WTC11 (cell line): ENCODE data around the gene TPBG. TPM values are rescaled to one million over a fixed set of nuclear protein-coding genes. Genes with fewer than 3 reads are reported as not detected.

Experiments used
- ATAC-seq: fragments of 200-7000 bp; cut with Tn5 transposase; 2 replicates; pipeline ENCODE4 v1.10.0; 2021; ENCODE audit warnings: mild to moderate bottlenecking, moderate library complexity
- CTCF ChIA-PET: fragments of 300-600 bp; sonication (Branson Sonifier 250); formaldehyde crosslinking; loops from one replicate; lab custom pipeline; 2021; ENCODE audit warnings: antibody characterized with exemption; lab: Charles Lee
- POLR2A ChIA-PET: fragments of 350-600 bp; sonication (Branson Sonifier 250); formaldehyde crosslinking; loops from one replicate; lab custom pipeline; 2021; ENCODE audit warnings: antibody characterized with exemption; lab: Charles Lee
- DNase-seq: peaks from one replicate; pipeline ENCODE4 v3.0.0; 2021; ENCODE audit warnings: low spot score
- H3K27ac Mint-ChIP-seq: 2 replicates; pipeline ENCODE4 v1.8.0; 2021; ENCODE audit warnings: mixed read lengths
- H3K27me3 Mint-ChIP-seq: 2 replicates; pipeline ENCODE4 v1.8.0; 2021; ENCODE audit warnings: low read depth, mild to moderate bottlenecking, moderate library complexity, mixed read lengths
- H3K36me3 Mint-ChIP-seq: 2 replicates; pipeline ENCODE4 v1.8.0; 2021; ENCODE audit warnings: mixed read lengths
- H3K4me1 Mint-ChIP-seq: 2 replicates; pipeline ENCODE4 v1.8.0; 2022; ENCODE audit warnings: mixed read lengths
- H3K4me3 Mint-ChIP-seq: 2 replicates; pipeline ENCODE4 v1.8.0; 2021; ENCODE audit warnings: mild to moderate bottlenecking, moderate library complexity, mixed read lengths
- H3K9me3 Mint-ChIP-seq: 2 replicates; pipeline ENCODE4 v1.8.0; 2021; ENCODE audit warnings: mixed read lengths
- ATF1 ChIP-seq: sonication (generic); formaldehyde crosslinking; IDR thresholded peaks from 2 replicates; pipeline ENCODE4 v1.8.1; 2023; ENCODE audit warnings: mild to moderate bottlenecking, moderate library complexity, missing genetic modification reagents
- CREB1 ChIP-seq: sonication (generic); formaldehyde crosslinking; IDR thresholded peaks from 2 replicates; pipeline ENCODE4 v1.8.0; 2023; ENCODE audit warnings: mild to moderate bottlenecking, missing genetic modification reagents
- EMX1 ChIP-seq: fragments of 250-450 bp; sonication (Bioruptor Pico); IDR thresholded peaks from 2 replicates; pipeline ENCODE4 v1.8.0; 2021; ENCODE audit warnings: mild to moderate bottlenecking
- ESRRA ChIP-seq: sonication (generic); formaldehyde crosslinking; IDR thresholded peaks from 2 replicates; pipeline ENCODE4 v1.8.1; 2022; ENCODE audit warnings: mild to moderate bottlenecking, missing genetic modification reagents, borderline replicate concordance
- FOXK1 ChIP-seq: sonication (generic); formaldehyde crosslinking; IDR thresholded peaks from 2 replicates; pipeline ENCODE4 v1.8.0; 2022; ENCODE audit warnings: mild to moderate bottlenecking, moderate library complexity, missing genetic modification reagents
- NFYB ChIP-seq: sonication (generic); formaldehyde crosslinking; conservative IDR thresholded peaks from 2 replicates; pipeline ENCODE4 v1.8.0; 2022; ENCODE audit warnings: low read depth, missing genetic modification reagents
- OVOL2 ChIP-seq: fragments of 250-450 bp; sonication (Bioruptor Pico); IDR thresholded peaks from 2 replicates; pipeline ENCODE4 v1.9.0; 2021; ENCODE audit warnings: mild to moderate bottlenecking, borderline replicate concordance
- RORB ChIP-seq: fragments of 250-450 bp; sonication (Bioruptor Pico); IDR thresholded peaks from 2 replicates; pipeline ENCODE4 v1.9.0; 2021; ENCODE audit warnings: mild to moderate bottlenecking
- SMAD3 ChIP-seq: sonication (generic); formaldehyde crosslinking; IDR thresholded peaks from 2 replicates; pipeline ENCODE4 v1.8.0; 2022; ENCODE audit warnings: missing genetic modification reagents, mild to moderate bottlenecking, borderline replicate concordance
- SOX15 ChIP-seq: fragments of 250-450 bp; sonication (Bioruptor Pico); IDR thresholded peaks from 2 replicates; pipeline ENCODE4 v1.9.0; 2021; ENCODE audit warnings: mild to moderate bottlenecking
- TEAD1 ChIP-seq: sonication (generic); formaldehyde crosslinking; IDR thresholded peaks from 2 replicates; pipeline ENCODE4 v1.8.0; 2022; ENCODE audit warnings: mild to moderate bottlenecking, missing genetic modification reagents
- ZNF232 ChIP-seq: sonication (generic); formaldehyde crosslinking; IDR thresholded peaks from 2 replicates; pipeline ENCODE4 v1.8.0; 2022; ENCODE audit warnings: mild to moderate bottlenecking, missing genetic modification reagents
- ZNF317 ChIP-seq: sonication (generic); formaldehyde crosslinking; IDR thresholded peaks from 2 replicates; pipeline ENCODE4 v1.8.1; 2023; ENCODE audit warnings: low read depth, mild to moderate bottlenecking, moderate library complexity, missing genetic modification reagents, borderline replicate concordance
- ZNF396 ChIP-seq: fragments of 250-450 bp; sonication (Bioruptor Pico); IDR thresholded peaks from 2 replicates; pipeline ENCODE4 v1.8.0; 2021; ENCODE audit warnings: mild to moderate bottlenecking, moderate library complexity, borderline replicate concordance
- ZNF416 ChIP-seq: fragments of 250-450 bp; sonication (Bioruptor Pico); IDR thresholded peaks from 2 replicates; pipeline ENCODE4 v1.9.0; 2021; ENCODE audit warnings: mild to moderate bottlenecking, inconsistent platforms
- total RNA-seq: library from RNA; stranded (reverse); gene quantifications from 3 replicates; pipeline ENCODE4 v1.2.3, GENCODE V29; 2021
- TF ChIP-seq, protein P1 (sequence below): sonication (generic); formaldehyde crosslinking; IDR thresholded peaks from 2 replicates; pipeline ENCODE4 v1.8.1; 2022; ENCODE audit warnings: low read depth, missing genetic modification reagents, borderline replicate concordance
- TF ChIP-seq, protein P2 (sequence below): sonication (generic); formaldehyde crosslinking; IDR thresholded peaks from 2 replicates; pipeline ENCODE4 v1.8.0; 2022; ENCODE audit warnings: mild to moderate bottlenecking, missing genetic modification reagents
- TF ChIP-seq, protein P3 (sequence below): fragments of 250-450 bp; sonication (Bioruptor Pico); IDR thresholded peaks from 2 replicates; pipeline ENCODE4 v1.9.0; 2021; ENCODE audit warnings: moderate library complexity, mild to moderate bottlenecking, inconsistent platforms, borderline replicate concordance
- TF ChIP-seq, protein P4 (sequence below): sonication (generic); formaldehyde crosslinking; IDR thresholded peaks from 2 replicates; pipeline ENCODE4 v1.8.0; 2022; ENCODE audit warnings: mild to moderate bottlenecking, missing genetic modification reagents
- TF ChIP-seq, protein P5 (sequence below): fragments of 250-450 bp; sonication (Bioruptor Pico); IDR thresholded peaks from 2 replicates; pipeline ENCODE4 v1.9.0; 2021; ENCODE audit warnings: mild to moderate bottlenecking
- TF ChIP-seq, protein P6 (sequence below): fragments of 200-600 bp; IDR thresholded peaks from 2 replicates; pipeline ENCODE4 v1.8.0; 2022; ENCODE audit warnings: antibody characterized with exemption
- TF ChIP-seq, protein P7 (sequence below): fragments of 250-450 bp; sonication (Bioruptor Pico); IDR thresholded peaks from 2 replicates; pipeline ENCODE4 v1.8.0; 2021; ENCODE audit warnings: mild to moderate bottlenecking

TPBG gene
- total RNA-seq, 1 experiment from 2014 or later = 35.3 TPM

DNA sequence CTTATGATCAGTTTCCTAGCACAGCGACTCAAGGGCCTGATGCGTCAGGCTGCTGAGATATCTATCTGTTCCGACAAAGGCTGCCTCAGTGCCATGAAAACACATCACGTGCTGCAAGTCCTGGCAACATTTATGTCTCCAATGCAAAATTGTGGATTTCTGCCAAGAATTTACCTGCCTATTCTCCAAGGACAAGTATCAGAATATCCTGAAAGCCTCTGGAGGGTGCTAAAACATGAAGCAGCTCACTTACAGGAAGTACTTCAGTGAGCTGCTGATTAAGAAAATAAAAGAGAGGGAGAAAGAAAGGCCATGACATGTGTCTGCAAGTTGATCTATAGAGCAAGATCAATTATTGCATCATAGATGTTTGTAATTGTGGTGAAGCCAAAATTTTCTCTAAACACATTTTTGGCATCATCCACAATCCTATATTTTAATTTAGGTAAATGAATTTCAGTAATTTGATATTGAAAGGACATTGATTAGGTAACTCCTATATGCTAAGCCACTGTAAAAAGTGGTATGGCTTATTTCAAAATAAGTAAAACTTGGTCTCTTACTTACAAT is 25.8 kb upstream of the TPBG start:
- H3K27me3 Mint-ChIP-seq = no peaks in the 10 kb centered on the region; the same call in 1 of the 2 replicates
- no peak overlapping the region for H3K4me3 Mint-ChIP-seq
- POLR2A ChIA-PET = no interaction called here
- CTCF ChIA-PET = interaction anchor here (1.4 kb wide), 1 partner anchor 10 kb away, joined by 3 read pairs; no protein-coding TSS in a partner anchor
- peaks cover 30% of the 10 kb centered on the region for H3K9me3 Mint-ChIP-seq
- peaks cover 4% of the 10 kb centered on the region for H3K4me1 Mint-ChIP-seq
- ATAC-seq (peak; percentile 56; the same call in 1 of the 2 replicates), DNase-seq (no peak)
- TF ChIP-seq, protein P1, sequence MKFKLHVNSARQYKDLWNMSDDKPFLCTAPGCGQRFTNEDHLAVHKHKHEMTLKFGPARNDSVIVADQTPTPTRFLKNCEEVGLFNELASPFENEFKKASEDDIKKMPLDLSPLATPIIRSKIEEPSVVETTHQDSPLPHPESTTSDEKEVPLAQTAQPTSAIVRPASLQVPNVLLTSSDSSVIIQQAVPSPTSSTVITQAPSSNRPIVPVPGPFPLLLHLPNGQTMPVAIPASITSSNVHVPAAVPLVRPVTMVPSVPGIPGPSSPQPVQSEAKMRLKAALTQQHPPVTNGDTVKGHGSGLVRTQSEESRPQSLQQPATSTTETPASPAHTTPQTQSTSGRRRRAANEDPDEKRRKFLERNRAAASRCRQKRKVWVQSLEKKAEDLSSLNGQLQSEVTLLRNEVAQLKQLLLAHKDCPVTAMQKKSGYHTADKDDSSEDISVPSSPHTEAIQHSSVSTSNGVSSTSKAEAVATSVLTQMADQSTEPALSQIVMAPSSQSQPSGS = no peak
- TF ChIP-seq, protein P2, sequence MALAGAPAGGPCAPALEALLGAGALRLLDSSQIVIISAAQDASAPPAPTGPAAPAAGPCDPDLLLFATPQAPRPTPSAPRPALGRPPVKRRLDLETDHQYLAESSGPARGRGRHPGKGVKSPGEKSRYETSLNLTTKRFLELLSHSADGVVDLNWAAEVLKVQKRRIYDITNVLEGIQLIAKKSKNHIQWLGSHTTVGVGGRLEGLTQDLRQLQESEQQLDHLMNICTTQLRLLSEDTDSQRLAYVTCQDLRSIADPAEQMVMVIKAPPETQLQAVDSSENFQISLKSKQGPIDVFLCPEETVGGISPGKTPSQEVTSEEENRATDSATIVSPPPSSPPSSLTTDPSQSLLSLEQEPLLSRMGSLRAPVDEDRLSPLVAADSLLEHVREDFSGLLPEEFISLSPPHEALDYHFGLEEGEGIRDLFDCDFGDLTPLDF (CRISPR knock-in tag) = no peak
- TF ChIP-seq OVOL2 (CRISPR knock-in tag) (no peak), ZNF396 (no peak), CREB1 (CRISPR knock-in tag) (no peak), ESRRA (CRISPR knock-in tag) (no peak), ATF1 (CRISPR knock-in tag) (no peak), RORB (CRISPR knock-in tag) (no peak), ZNF416 (CRISPR knock-in tag) (no peak), EMX1 (CRISPR knock-in tag) (no peak), ZNF232 (CRISPR knock-in tag) (no peak), SOX15 (CRISPR knock-in tag) (no peak), SMAD3 (CRISPR knock-in tag) (no peak), TEAD1 (CRISPR knock-in tag) (no peak)
- TF ChIP-seq, protein P3, sequence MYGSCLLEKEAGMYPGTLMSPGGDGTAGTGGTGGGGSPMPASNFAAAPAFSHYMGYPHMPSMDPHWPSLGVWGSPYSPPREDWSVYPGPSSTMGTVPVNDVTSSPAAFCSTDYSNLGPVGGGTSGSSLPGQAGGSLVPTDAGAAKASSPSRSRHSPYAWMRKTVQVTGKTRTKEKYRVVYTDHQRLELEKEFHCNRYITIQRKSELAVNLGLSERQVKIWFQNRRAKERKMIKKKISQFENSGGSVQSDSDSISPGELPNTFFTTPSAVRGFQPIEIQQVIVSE (CRISPR knock-in tag) = no peak
- TF ChIP-seq, protein P4, sequence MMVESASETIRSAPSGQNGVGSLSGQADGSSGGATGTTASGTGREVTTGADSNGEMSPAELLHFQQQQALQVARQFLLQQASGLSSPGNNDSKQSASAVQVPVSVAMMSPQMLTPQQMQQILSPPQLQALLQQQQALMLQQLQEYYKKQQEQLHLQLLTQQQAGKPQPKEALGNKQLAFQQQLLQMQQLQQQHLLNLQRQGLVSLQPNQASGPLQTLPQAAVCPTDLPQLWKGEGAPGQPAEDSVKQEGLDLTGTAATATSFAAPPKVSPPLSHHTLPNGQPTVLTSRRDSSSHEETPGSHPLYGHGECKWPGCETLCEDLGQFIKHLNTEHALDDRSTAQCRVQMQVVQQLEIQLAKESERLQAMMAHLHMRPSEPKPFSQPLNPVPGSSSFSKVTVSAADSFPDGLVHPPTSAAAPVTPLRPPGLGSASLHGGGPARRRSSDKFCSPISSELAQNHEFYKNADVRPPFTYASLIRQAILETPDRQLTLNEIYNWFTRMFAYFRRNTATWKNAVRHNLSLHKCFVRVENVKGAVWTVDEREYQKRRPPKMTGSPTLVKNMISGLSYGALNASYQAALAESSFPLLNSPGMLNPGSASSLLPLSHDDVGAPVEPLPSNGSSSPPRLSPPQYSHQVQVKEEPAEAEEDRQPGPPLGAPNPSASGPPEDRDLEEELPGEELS = no peak
- TF ChIP-seq, protein P5, sequence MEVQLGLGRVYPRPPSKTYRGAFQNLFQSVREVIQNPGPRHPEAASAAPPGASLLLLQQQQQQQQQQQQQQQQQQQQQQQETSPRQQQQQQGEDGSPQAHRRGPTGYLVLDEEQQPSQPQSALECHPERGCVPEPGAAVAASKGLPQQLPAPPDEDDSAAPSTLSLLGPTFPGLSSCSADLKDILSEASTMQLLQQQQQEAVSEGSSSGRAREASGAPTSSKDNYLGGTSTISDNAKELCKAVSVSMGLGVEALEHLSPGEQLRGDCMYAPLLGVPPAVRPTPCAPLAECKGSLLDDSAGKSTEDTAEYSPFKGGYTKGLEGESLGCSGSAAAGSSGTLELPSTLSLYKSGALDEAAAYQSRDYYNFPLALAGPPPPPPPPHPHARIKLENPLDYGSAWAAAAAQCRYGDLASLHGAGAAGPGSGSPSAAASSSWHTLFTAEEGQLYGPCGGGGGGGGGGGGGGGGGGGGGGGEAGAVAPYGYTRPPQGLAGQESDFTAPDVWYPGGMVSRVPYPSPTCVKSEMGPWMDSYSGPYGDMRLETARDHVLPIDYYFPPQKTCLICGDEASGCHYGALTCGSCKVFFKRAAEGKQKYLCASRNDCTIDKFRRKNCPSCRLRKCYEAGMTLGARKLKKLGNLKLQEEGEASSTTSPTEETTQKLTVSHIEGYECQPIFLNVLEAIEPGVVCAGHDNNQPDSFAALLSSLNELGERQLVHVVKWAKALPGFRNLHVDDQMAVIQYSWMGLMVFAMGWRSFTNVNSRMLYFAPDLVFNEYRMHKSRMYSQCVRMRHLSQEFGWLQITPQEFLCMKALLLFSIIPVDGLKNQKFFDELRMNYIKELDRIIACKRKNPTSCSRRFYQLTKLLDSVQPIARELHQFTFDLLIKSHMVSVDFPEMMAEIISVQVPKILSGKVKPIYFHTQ (CRISPR knock-in tag) = no peak
- no peak overlapping the region for H3K27ac Mint-ChIP-seq
- H3K36me3 Mint-ChIP-seq = peaks cover 21% of the 10 kb centered on the region

DNA sequence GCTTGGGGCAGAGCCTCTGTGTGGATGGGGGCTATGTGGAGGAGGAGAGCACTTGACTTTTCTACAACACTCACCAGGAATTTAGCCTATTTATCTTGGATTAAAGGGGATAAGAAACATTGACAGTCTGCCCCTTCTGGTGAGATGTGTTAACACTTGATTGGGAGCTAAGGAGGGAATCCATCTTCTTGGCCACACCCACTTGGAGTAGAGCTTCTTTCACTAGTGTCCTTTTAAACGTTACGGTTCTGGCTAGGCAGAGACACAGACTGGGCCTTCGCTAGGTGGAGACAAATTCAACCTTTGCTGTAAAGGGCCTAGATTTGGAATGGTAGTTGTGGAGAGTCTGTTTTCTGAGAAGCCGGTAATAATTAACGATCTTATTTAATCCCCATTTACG is 15.5 kb upstream of the TPBG start:
- no peak for DNase-seq
- peak; percentile 99 for ATAC-seq
- CTCF ChIA-PET = interaction anchor here (0.6 to 1.5 kb wide), 14 partner anchors 9 to 719 kb away, joined by 3 to 16 read pairs (median 3); partner anchors contain the start of genes DOP1A, TPBG and UBE3D
- Mint-ChIP-seq H3K36me3 (0 out of 2 replicates have a peak, but pooled peaks cover 3% of the 10 kb centered on the region), H3K27me3 (no peaks in the 10 kb centered on the region), H3K9me3 (peaks cover 21% of the 10 kb centered on the region), H3K4me1 (no peaks in the 10 kb centered on the region), H3K4me3 (no peak overlapping the region)
- POLR2A ChIA-PET = no interaction called here
- TF ChIP-seq, protein P6, sequence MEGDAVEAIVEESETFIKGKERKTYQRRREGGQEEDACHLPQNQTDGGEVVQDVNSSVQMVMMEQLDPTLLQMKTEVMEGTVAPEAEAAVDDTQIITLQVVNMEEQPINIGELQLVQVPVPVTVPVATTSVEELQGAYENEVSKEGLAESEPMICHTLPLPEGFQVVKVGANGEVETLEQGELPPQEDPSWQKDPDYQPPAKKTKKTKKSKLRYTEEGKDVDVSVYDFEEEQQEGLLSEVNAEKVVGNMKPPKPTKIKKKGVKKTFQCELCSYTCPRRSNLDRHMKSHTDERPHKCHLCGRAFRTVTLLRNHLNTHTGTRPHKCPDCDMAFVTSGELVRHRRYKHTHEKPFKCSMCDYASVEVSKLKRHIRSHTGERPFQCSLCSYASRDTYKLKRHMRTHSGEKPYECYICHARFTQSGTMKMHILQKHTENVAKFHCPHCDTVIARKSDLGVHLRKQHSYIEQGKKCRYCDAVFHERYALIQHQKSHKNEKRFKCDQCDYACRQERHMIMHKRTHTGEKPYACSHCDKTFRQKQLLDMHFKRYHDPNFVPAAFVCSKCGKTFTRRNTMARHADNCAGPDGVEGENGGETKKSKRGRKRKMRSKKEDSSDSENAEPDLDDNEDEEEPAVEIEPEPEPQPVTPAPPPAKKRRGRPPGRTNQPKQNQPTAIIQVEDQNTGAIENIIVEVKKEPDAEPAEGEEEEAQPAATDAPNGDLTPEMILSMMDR = no peak; the same call in 1 of the 2 replicates
- TF ChIP-seq FOXK1 (no peak), CREB1 (CRISPR knock-in tag) (no peak), ZNF317 (CRISPR knock-in tag) (no peak), NFYB (no peak)
- TF ChIP-seq, protein P7, sequence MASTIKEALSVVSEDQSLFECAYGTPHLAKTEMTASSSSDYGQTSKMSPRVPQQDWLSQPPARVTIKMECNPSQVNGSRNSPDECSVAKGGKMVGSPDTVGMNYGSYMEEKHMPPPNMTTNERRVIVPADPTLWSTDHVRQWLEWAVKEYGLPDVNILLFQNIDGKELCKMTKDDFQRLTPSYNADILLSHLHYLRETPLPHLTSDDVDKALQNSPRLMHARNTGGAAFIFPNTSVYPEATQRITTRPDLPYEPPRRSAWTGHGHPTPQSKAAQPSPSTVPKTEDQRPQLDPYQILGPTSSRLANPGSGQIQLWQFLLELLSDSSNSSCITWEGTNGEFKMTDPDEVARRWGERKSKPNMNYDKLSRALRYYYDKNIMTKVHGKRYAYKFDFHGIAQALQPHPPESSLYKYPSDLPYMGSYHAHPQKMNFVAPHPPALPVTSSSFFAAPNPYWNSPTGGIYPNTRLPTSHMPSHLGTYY = no peak
- TF ChIP-seq, protein P4 = no peak
- TF ChIP-seq, all 79 proteins: peak for 0
- H3K27ac Mint-ChIP-seq = peak overlapping the region; percentile 59; the same call in 1 of the 2 replicates
